GM13976 (cell line): Measurements from ENCODE around the gene SRCIN1.
A peak's percentile ranks its signal among the peaks of the same experiment; 100 is the strongest.
"Not testable (repeated sequence)": the region's sequence is repeated elsewhere in the genome, so short reads cannot be mapped to it uniquely, and the experiment has no call there.

Experiments
- DNase-seq: peaks from one replicate; pipeline ENCODE4 v3.0.0; 2012; ENCODE audit warnings: low spot score
- CTCF ChIP-seq: IDR thresholded peaks from 2 replicates; pipeline ENCODE4 v1.5.1; 2012; ENCODE audit warnings: borderline replicate concordance, mild to moderate bottlenecking; ENCODE audit not compliant: insufficient read depth; ENCODE audit errors: extremely low read depth, missing control alignments, control extremely low read depth
- in situ Hi-C: fragments of 300-500 bp; cut with MboI; formaldehyde crosslinking; loops from one replicate; pipeline ENCODE4 v1.12.0; 2022; ENCODE audit warnings: low sequenced_read_pairs, mixed read lengths, inconsistent platforms; ENCODE audit not compliant: unreplicated experiment

The SRCIN1 gene

GRCh38 chr17:38484242-38485145 is 121.3 kb downstream of the SRCIN1 start:
- peak; percentile 57 for DNase-seq
- in situ Hi-C loops, result loop anchor here (10.0 kb wide), 1 partner anchor 50 kb away; no protein-coding TSS in a partner anchor
- TF ChIP-seq CTCF, result peak; percentile 62

- in situ Hi-C loops, result loop anchor here (10.0 kb wide), 1 partner anchor 48 kb away; no protein-coding TSS in a partner anchor
- not testable (repeated sequence) for DNase-seq
Measured at GRCh38 chr17:38482700-38483043, 123.1 kb downstream of the SRCIN1 start.

- in situ Hi-C loops, result loop anchor here (10.0 kb wide), 1 partner anchor 47 kb away; no protein-coding TSS in a partner anchor
- not testable (repeated sequence) for DNase-seq
Measured at GRCh38 chr17:38482039-38482699, 123.6 kb downstream of the SRCIN1 start.
